NCI-H69 (cell line): ENCODE data around the gene INTS4.
"Not testable (repeated sequence)": the region's sequence is repeated elsewhere in the genome, so short reads cannot be mapped to it uniquely, and the experiment has no call there.

Experiments used
- DNase-seq: peaks from one replicate; lab custom pipeline; 2025; lab: John Stamatoyannopoulos, UW

The INTS4 gene

DNA sequence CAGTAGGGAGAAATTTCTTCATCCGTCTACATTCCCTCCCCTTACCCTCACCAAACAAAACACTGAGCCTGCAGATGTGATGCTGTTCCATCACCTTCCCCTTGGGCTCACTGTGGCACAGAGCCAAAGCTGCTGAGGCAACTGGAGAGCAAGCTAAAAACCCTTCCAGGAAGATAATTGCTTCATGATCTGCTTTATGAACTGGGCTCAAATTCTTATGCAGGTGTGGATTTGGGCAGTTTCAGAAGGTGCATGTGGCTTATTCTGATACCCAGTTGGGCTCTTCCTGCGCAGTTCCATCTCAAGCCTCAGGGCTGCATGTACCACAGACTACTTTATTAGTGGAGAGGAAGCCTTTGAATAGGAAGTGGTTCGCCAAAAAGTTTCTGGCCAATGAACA is 115.2 kb downstream of the INTS4 start:
- DNase-seq: peak; percentile 80

DNA sequence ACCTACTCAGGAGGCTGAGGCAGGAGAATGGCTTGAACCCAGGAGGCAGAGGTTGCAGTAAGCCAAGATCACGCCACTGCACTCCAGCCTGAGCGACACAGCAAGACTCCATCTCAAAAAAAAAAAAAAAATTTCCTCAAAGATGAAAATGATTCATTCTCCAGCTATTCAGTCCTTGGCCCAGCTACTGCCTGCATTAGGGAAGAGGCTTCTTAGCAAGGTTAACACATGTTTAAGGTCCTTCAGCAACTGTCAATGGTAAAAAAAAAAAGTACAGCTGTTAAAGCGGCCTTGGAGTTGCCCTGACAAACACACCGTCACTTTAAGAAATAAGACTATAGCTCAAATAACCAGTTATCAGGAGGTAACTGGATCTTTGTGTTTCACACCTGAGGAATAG is 116.2 kb downstream of the INTS4 start:
- not testable (repeated sequence) for DNase-seq

DNA sequence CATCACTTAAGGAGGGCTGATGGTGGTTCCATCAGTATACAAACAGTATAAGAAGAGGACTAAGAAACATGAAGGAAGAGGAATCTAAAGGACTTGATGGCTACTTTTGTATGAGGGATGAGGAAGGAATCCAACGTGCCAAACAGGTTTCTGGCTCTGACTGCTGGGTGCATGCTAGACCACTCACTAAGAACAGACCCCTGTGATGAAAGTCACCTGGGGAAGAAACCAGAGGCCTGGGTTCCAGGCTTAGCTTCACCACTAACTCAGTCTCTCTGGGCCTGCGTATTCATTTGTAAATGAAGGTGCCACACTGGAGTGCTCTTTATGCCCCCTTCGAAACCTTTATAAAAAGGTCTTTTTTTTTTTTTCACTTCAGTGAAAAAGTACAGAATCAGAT is 118.4 kb downstream of the INTS4 start:
- no peak for DNase-seq

DNA sequence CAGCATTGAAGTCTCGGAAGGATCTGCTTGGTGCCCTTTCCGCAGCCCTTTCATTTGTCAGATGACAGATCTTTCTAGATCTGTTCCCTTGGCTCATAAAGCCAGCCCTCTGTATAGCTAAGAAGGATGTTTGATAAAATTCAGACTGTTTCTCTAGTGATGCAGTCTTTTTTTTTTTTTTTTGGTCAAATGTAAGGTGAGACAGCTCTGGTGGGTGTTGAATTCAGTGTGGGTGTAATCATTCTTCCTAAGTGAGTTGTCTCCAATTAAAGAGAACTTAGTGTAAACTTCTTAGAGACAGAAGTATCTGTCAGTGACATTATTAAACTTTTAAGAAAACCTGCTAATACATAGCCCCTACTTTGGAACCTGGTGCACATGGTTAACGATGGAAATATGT is 120.3 kb downstream of the INTS4 start:
- no peak for DNase-seq

DNA sequence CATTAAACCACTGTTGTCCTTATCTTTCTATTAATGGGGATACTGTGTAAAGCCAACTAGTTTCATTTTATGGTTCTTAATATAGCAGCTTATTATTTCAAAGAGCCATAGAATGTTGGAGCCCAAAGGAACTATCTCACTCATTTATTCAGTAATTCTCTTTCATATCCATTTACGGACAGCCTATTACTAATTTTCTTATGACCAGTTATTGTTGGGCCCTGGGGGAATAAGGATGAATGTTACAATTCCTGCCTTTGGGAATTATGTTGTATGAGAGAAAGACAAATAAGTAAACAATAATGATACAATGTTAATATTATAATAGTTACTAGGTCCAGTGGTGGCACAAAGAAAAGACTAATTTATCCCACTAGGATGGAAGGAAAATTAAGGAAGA is 121.1 kb downstream of the INTS4 start:
- DNase-seq: no peak

DNA sequence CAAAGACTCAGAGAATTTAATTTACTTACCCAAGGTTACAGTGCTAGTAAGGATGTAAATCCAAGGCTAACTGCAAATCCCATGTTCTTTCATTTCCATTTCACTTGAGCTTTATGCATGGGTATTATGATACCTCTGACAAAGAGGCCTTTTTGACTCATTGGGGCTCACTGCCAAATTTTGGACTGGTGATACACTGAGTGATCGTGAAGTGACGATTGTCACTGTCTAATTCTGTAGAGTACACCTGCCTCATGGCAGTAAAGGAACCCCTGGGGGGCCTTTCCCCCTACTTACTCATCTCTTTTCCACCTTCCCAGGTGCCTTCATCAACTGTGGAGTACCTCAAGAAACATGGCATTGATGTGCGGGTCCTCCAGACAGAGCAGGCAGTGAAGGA is 122.6 kb downstream of the INTS4 start:
- no peak for DNase-seq

DNA sequence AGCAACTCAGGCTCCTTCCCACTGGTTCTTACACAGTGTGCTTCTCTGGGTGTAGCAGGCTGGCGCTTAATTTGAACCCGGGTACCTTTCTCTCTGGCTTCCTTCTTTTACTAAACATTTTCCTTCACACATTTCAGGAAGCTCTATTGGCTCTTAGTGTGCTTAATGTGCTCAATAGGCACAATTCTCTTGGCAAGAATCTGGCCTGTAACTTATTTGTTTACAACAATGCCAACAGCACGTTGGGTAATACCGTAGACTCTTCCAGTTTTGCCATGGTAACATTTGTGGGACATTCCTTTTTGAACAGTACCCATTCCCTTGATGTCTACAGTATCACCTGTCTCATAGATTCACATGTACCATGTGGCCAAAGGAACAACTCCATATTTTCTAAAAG is 125.7 kb downstream of the INTS4 start:
- DNase-seq: no peak

DNA sequence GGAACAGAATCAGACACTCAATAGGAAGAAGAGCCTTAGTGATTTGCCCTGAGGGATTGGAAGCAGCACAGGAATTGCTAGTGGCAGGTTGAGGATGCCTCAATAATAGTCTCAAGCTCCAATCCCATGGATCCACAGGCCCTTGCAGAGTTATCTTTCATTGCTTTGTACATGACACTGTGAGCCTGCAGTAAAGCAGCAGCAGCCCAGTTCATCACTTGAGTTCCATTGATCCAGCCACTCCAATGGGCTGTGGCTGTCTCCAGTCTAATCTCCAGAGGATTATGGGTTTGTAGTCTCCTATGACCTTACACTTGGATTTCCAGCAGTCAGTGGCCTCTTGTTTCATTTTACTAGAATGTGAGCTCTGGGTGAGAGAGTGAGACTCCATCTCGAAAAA is 128.1 kb downstream of the INTS4 start:
- DNase-seq: no peak

DNA sequence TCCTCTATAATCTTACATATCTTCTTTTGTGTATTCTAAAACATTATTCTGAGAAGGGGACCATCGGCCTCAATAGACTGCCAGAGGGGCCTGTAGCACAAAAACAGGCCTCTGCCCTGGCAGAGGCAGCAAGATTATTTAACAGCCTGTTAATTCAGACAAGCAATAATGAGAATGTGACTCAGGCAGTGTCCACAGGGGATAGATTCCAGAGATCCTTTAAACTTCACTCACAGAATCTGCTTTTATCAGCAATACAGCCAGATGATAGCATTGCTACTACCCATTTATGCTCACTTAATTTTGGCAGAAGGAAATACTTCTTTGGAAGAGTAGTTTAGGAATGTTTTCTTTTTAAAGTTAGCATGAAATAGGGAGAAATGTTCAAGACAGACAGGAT is 128.7 kb downstream of the INTS4 start:
- DNase-seq: no peak

DNA sequence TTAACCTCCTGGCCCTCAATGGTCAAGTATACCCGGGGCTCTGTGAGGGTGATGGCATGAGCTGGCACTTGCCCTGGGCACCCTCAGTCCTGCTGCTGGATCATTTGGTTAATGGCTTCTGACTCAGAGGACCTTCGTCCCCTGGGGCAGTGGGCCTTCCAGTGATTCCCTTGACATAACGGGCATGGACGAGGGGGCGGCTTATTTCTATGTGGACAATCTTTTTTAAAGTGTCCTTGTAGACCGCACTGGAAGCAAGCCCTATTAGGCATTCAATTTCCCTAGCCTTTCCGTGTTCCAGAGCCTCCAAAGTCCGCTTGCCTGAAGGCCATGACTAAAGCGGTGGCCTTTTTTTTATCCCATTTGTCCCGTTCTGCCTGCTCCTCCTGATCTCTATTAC is 133.0 kb downstream of the INTS4 start:
- DNase-seq: not testable (repeated sequence)

DNA sequence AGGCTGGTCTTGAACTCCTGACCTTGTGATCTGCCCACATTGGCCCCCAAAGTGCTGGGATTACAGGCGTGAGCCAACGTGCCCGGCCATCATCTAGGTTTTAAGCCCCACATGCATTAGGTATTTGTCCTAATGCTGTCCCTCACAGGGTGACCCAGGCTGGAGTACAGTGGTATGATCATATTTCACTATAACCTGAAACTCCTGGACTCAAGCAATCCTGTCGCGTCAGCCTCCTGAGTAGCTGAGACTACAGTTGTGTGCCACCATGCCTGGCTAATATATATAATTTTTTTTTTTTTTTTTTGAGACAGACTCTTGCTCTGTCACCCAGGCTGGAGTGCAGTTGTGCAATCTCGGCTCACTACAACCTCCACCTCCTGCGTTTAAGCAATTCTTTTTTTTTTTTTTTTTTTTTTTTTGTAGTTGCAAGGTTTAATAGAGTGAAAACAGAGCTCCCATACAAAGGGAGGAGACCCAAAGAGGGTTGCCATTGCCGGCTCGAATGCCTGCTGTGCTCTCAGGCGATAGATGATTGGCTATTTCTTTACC is 136.5 kb downstream of the INTS4 start:
- DNase-seq: not testable (repeated sequence)

DNA sequence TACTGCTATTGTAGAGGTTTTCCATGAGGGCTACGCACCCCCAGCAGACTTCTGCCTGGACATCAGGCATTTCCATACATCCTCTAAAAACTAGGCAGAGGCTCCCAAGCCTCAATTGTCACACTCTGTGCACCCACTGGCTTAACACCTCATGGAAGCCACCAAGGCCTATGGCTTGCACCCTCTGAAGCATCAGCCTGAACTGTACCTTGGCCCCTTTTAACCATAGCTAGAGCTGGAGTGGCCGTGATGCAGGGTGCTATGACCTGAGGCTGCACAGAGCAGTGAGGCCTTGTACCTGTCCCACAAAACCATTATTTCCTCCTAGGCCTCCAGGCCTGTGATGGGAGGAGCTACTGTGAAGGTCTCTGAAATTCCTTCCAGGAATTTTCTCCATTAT is 139.6 kb downstream of the INTS4 start:
- DNase-seq: no peak

DNA sequence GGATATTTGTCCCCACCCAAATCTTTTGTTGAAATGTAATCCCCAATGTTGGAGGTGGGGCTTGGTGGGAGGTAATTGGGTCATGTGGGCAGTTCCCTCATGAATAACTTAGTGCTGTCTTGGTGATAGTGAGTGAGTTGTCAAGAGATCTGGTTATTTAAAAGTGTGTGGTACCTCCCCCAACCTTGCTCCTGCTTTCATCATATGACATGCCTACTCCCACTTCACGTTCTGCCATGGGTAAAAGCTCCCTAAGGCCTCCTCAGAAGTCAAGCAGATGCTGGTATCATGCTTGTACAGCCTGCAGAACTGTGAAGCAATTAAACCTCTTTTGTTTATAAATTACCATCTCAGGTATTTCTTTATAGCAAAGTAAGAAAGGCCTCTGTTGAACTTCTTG is 143.0 kb downstream of the INTS4 start:
- DNase-seq: no peak

DNA sequence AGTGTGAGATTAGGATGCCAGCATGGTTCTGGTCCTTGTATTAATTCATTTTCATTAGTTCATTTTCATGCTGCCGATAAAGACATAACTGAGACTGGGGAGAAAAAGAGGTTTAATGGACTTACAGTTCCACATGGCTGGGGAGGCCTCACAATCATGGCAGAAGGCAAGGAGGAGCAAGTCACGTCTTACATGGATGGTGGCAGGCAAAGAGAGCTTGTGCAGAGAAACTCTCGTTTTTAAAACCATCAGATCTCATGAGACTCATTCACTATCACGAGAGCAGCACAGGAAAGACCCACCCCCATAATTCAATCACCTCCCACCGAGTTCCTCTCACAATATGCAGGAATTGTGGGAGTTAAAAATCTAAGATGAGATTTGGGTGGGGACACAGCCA is 150.8 kb downstream of the INTS4 start:
- DNase-seq: not testable (repeated sequence)

DNA sequence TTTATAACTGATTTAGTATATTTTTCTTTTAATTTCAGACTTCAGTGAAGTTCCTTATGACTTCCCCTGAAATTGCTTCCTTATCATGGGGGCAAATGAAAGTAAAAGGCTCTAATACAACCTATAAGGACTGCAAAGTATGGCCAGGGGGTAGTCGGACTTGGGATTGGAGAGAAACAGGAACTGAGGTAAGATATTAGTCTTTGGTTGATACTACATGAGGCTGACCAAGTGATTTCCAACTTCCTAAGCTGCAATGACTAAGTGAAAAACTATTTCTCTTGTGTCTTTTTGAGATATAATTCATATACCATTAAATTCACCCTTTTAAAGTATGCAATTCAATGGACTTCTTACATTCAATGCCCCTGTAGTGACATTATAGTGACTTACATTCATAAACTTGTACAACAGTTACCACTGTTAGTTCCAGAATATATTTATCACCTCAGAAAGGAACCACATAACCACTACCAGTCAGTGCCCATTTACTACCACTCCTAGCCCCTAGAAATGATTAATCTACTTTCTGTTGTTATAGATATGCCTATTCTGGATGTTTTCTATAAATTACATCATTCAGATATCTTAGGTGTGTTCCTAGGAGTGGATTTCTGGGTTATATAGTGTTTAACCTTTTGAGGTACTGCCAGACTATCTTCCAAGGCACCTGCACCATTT is 151.9 kb downstream of the INTS4 start:
- no peak for DNase-seq

DNA sequence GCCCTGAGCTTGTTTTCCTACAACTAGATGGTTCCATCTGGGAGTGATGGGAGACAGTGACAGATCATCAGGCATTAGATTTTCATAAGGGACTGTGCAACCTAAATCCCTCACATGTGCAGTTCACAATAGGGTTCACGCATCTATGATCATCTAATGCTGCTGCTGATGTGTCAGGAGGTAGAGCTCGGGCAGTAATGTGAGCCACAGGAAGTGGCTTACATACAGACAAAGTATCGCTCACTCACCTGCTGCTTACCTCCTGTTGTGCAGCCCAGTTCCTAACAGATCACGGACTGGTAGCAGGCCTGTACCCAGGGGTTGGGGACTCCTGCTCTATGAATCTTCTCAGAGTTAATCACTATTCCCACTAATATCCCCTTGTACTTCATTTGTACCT is 161.2 kb downstream of the INTS4 start:
- no peak for DNase-seq

DNA sequence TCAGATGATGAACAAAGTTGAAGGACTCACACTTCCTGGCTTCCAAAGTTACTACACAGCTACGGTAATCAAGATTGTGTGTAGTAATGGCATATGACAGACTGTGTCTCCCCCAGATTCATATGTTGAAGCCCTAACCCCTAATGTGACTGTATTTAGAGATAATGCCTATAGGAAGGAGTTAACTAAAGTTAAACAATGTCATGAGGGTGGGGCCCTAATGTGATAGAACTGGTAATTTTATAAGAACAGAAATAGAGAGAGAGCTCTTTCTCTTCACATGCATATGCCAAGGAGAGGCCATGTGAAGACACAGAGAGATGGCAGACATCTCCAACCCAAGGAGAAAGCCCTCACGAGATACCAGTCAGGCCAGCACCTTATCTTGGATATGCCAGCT is 165.5 kb downstream of the INTS4 start:
- DNase-seq: no peak
